WERI-Rb-1 (cell line): ENCODE results near the gene PFKL.

Source experiments
- DNase-seq: peaks from one replicate; pipeline ENCODE4 v3.0.0-alpha.2; 2020
- H3K27ac ChIP-seq: fragments of 250-450 bp; sonication (Bioruptor Pico); 2 replicates; pipeline ENCODE4 v1.5.1; 2020; ENCODE audit warnings: mild to moderate bottlenecking, moderate library complexity
- H3K27me3 ChIP-seq: fragments of 250-450 bp; sonication (Bioruptor Pico); 2 replicates; pipeline ENCODE4 v1.5.1; 2021; ENCODE audit warnings: mild to moderate bottlenecking, low read depth, moderate library complexity; ENCODE audit not compliant: insufficient read depth, severe bottlenecking
- H3K36me3 ChIP-seq: fragments of 250-450 bp; sonication (Bioruptor Pico); 2 replicates; pipeline ENCODE4 v1.5.1; 2020; ENCODE audit warnings: mild to moderate bottlenecking, moderate library complexity
- H3K4me3 ChIP-seq: 2 replicates; pipeline ENCODE4 v1.5.1; 2011; ENCODE audit warnings: low read depth, mild to moderate bottlenecking, control low read depth, low read length
- H3K9me3 ChIP-seq: fragments of 250-450 bp; sonication (Bioruptor Pico); 2 replicates; pipeline ENCODE4 v1.5.1; 2021; ENCODE audit warnings: mild to moderate bottlenecking, moderate library complexity; ENCODE audit not compliant: severe bottlenecking
- TF ChIP-seq, protein P1 (sequence below): IDR thresholded peaks from 2 replicates; pipeline ENCODE4 v1.5.1; 2011; ENCODE audit warnings: low read depth, mild to moderate bottlenecking, control low read depth, inconsistent platforms, low read length

Gene PFKL

DNA sequence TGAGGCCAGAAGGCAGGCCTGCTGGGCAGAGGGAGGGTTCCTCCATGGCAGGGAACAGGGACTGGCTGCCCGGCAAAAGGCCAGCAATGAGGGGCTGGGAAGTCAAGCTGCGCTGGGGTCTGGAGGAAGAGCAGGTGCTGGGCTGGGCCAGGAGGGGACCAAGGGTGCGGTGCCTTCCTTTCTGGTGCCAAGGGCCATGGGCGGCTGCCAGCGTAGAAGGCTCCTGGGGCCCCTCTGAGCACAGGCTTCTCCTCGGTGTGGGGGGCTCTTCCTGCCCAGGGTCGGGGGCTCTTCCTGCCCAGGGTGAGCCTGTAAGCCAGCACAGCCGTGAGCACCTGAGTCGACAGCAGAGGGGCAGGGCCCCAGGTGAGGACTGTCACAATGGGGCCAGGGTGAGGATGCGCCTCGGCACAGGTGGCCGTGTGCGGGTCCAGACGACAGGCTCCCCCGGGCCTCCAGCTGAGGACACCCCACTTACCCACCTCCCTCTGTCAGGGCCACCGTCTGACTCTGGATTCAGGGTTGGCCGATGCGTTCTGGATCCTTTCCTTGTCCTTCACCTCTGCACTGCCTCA lies 27.5 kb upstream of the PFKL start:
- Histone ChIP-seq H3K27ac (no peak overlapping the region), H3K4me3 (no peak overlapping the region), H3K27me3 (no peaks in the 10 kb centered on the region), H3K9me3 (peaks cover 4% of the 10 kb centered on the region), H3K36me3 (no peaks in the 10 kb centered on the region)
- TF ChIP-seq, protein P1, sequence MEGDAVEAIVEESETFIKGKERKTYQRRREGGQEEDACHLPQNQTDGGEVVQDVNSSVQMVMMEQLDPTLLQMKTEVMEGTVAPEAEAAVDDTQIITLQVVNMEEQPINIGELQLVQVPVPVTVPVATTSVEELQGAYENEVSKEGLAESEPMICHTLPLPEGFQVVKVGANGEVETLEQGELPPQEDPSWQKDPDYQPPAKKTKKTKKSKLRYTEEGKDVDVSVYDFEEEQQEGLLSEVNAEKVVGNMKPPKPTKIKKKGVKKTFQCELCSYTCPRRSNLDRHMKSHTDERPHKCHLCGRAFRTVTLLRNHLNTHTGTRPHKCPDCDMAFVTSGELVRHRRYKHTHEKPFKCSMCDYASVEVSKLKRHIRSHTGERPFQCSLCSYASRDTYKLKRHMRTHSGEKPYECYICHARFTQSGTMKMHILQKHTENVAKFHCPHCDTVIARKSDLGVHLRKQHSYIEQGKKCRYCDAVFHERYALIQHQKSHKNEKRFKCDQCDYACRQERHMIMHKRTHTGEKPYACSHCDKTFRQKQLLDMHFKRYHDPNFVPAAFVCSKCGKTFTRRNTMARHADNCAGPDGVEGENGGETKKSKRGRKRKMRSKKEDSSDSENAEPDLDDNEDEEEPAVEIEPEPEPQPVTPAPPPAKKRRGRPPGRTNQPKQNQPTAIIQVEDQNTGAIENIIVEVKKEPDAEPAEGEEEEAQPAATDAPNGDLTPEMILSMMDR: no peak
- no peak for DNase-seq

DNA sequence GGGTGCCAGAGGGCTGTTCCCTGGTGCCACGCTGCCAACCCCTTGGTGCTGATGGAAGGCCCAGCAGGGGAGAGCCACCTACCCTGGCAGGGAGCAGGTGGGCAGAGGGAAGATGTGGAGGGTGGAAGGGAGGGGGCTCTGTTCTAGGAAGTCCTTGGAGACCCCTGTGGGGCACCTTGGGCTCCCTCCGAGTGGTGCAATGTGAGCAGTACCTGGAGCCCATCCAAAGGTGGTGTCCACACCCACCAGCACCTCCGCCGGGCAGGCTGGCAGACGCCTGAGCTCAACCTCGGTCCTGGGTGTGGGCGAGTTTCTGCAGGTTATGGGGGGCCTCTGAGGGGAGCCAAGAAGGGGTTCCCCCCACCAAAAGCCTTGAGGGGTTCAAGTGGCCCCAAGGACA lies 26.8 kb upstream of the PFKL start:
- no peaks in the 10 kb centered on the region for H3K27me3 ChIP-seq
- no peak for DNase-seq
- TF ChIP-seq, protein P1: no peak
- no peak overlapping the region for H3K27ac ChIP-seq
- no peaks in the 10 kb centered on the region for H3K36me3 ChIP-seq
- peaks cover 4% of the 10 kb centered on the region for H3K9me3 ChIP-seq
- H3K4me3 ChIP-seq: no peak overlapping the region

DNA sequence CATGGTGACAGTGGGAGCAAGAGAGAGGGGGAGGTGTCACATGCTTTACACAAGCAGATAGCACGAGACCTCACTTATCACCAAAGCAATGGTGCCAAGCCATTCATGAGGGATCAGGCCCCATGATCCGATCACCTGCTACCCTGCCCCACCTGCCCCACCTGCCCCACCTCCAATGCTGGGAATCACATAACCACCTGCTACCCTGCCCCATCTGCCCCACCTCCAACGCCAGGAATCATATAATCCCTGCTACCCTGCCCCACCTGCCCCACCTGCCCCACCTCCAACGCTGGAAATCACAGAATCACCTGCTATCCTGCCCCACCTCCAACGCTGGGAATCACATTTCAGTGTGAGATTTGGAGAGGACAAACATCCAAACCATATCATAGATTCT lies 24.8 kb upstream of the PFKL start:
- Histone ChIP-seq H3K27me3 (no peaks in the 10 kb centered on the region), H3K9me3 (peaks cover 4% of the 10 kb centered on the region), H3K27ac (no peak overlapping the region), H3K4me3 (no peak overlapping the region), H3K36me3 (no peaks in the 10 kb centered on the region)
- TF ChIP-seq, protein P1: no peak
- no peak for DNase-seq

DNA sequence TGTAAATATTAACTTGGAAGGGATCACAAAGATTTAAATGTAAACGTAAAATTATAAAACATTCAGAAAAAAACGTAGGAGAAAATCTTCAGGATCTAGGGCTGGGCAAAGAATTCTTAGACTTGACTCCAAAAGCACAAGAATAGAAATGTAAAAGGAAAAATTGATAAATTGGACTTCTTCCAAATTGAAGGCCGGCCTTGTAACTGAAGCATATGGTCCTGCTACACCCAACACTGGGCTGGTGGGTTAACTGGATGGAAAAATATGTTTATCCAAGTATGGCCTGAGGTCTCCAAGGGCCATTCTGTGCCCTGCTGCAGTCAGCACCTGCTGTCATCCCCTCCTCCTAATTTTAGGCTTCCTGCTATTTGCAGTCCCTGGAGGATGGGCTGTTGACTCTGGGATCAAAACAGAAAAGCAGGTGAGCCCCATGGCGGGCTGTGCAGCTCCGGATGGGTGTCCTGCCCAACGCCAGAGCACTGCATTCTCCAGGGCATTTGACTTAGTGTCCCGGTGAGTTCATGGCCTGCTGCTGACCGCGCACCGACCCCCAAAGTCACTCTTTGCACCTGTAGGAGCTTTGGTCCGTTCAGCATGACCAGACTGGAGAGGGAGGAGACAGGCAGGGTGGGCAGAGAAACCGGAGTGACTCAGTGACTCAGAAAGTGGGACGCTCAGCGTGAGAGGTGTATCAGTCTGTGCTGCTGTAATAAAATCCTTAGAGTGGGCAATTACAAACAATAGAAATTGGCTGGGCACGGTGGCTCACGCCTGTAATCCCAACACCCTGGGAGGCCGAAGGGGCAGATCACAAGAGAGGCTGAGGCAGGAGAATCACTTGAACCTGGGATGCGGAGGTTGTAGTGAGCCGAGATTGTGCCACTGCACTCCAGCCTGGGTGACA lies 20.2 kb upstream of the PFKL start:
- TF ChIP-seq, protein P1: no peak
- H3K4me3 ChIP-seq: no peak overlapping the region
- no peak overlapping the region for H3K27ac ChIP-seq
- no peak for DNase-seq
- H3K27me3 ChIP-seq: no peaks in the 10 kb centered on the region
- H3K36me3 ChIP-seq: no peaks in the 10 kb centered on the region
- peaks cover 4% of the 10 kb centered on the region for H3K9me3 ChIP-seq

DNA sequence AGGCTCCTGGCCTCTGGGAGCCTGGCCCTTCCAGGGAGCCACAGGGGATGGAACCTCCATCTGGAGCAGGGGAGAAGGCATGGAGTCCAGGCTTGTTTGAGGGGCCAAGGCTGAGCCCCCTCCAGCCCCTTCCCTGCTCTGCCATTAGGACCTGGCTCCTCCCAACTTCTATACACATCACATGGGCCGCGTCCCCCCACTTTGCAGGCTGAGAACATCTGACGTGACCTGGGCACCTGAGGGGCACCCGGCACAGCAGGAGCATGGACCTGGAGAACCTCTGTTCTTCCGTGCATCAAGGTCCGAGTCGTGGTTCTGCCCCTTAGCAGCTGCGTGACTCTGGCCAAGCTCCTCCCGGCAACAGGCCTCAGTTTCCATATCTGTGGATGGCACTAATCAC lies 18.1 kb upstream of the PFKL start:
- Histone ChIP-seq H3K9me3 (no peaks in the 10 kb centered on the region), H3K4me3 (no peak overlapping the region), H3K36me3 (no peaks in the 10 kb centered on the region), H3K27ac (peak overlapping the region; percentile 79), H3K27me3 (no peaks in the 10 kb centered on the region)
- DNase-seq: no peak
- TF ChIP-seq, protein P1: no peak
